Measurements from ENCODE around the gene DBH. TPM values are rescaled to one million over a fixed set of nuclear protein-coding genes. Genes with fewer than 3 reads are reported as not detected.

The DBH gene
- total RNA-seq, 3 donors from 2014 or later (not counting 1 experiment from before 2014, with no cell fraction given) = not detected

- Histone ChIP-seq H3K27me3 (ENCODE audit: control insufficient read depth, insufficient read depth, low read length) (no peaks in the 10 kb centered on the region), H3K4me3 (ENCODE audit: low read length) (no peak overlapping the region), H3K36me3 (ENCODE audit: control insufficient read depth, insufficient read depth, low read length) (no peaks in the 10 kb centered on the region), H3K27ac (ENCODE audit: low read length) (no peak overlapping the region), H3K4me1 (ENCODE audit: control insufficient read depth, insufficient read depth, low read length) (no peaks in the 10 kb centered on the region), H3K9me3 (ENCODE audit: control insufficient read depth, insufficient read depth, low read length) (no peaks in the 10 kb centered on the region)
- 93% methylated on average over 23 of the region's 23 CpGs for WGBS (ENCODE audit: insufficient coverage)
- no peak for TF ChIP-seq CTCF (IDR thresholded peaks at IDR 0.05)
- Mint-ChIP-seq H3K4me3 (no peak overlapping the region), H3K27ac (no peak overlapping the region), H3K36me3 (no peaks in the 10 kb centered on the region), H3K4me1 (no peaks in the 10 kb centered on the region), H3K27me3 (ENCODE audit: low read depth in 2 of 2) (peaks cover 11% of the 10 kb centered on the region in 2 donors), H3K9me3 (no peaks in the 10 kb centered on the region)
- ATAC-seq = no peak
- intact Hi-C loops (cut with micrococcal nuclease) = no loop called here
- DNase-seq = no peak
Measured at GRCh38 chr9:133643978-133644760, 8.0 kb downstream of the DBH start.

DNA sequence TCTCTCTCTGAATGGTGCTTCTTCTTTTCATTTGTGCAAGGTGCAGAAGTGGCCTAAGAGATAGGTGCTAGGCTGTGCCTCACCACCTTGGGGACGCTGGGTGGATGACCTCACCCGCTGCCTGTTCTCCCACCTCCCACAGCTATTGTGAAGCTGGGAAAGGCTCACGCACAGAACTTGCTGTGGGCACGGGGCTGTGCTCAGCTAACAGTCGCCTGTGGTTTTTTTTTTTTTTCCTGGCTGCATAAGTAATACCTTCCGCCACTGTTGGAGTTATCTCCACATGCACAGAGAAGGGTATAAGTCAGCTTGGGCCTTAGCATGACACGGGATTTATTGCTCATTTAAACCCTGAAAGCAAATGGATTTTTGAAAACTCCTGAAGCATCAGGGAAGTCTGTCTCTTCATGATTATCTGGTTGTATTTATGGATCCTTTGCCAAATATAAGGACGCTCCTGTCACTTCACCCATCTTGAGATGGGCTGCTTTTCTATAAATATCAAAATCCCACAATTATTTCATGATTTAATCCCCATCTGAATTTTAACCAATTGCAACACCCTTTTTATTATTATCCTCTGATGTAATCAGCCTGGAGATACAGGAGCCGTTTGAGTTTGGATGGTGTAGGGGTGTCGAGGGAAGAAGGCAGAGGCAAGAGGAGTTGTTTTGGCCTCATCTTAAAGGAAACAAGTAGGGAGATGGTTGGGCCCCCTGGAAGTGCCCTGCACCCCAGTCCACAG, 9.0 kb downstream of the DBH start:
- TF ChIP-seq CTCF (IDR thresholded peaks at IDR 0.05) = no peak
- Histone ChIP-seq H3K4me1 (ENCODE audit: control insufficient read depth, insufficient read depth, low read length) (no peaks in the 10 kb centered on the region), H3K27me3 (ENCODE audit: control insufficient read depth, insufficient read depth, low read length) (no peaks in the 10 kb centered on the region), H3K27ac (ENCODE audit: low read length) (no peak overlapping the region), H3K36me3 (ENCODE audit: control insufficient read depth, insufficient read depth, low read length) (no peaks in the 10 kb centered on the region), H3K4me3 (ENCODE audit: low read length) (no peak overlapping the region), H3K9me3 (ENCODE audit: control insufficient read depth, insufficient read depth, low read length) (no peaks in the 10 kb centered on the region)
- intact Hi-C loops (cut with micrococcal nuclease) = no loop called here
- H3K27ac Mint-ChIP-seq = no peak overlapping the region
- no peak overlapping the region for H3K4me3 Mint-ChIP-seq
- no peak for ATAC-seq
- H3K36me3 Mint-ChIP-seq = no peaks in the 10 kb centered on the region
- DNase-seq = no peak
- peaks cover 11 to 16% of the 10 kb centered on the region in 2 donors for H3K27me3 Mint-ChIP-seq (ENCODE audit: low read depth in 2 of 2)
- H3K9me3 Mint-ChIP-seq = no peaks in the 10 kb centered on the region
- 38% methylated on average over 10 of the region's 10 CpGs for WGBS (ENCODE audit: insufficient coverage)
- no peaks in the 10 kb centered on the region for H3K4me1 Mint-ChIP-seq

DNA sequence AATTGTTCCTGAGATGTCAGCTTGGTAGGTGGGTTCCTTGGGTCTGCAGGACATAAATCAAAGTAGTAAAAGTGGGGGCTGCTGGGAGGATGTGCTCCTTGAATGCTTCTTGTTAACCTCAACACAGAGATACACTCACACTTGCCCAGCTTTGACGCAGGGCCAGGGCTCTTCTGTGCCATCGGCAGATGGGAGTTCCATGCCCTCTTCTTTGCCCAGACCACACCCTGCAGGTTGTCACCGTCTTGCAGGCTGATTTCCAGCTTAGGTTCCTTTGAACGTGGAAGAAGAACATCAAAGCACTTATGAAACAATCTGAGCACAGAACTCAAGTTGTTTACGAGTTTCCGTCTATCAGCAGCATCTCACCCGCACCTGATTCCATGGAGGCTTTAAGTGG, 11.0 kb downstream of the DBH start:
- Histone ChIP-seq H3K4me3 (ENCODE audit: low read length) (no peak overlapping the region), H3K4me1 (ENCODE audit: control insufficient read depth, insufficient read depth, low read length) (no peaks in the 10 kb centered on the region), H3K36me3 (ENCODE audit: control insufficient read depth, insufficient read depth, low read length) (no peaks in the 10 kb centered on the region), H3K27ac (ENCODE audit: low read length) (no peak overlapping the region), H3K27me3 (ENCODE audit: control insufficient read depth, insufficient read depth, low read length) (no peaks in the 10 kb centered on the region), H3K9me3 (ENCODE audit: control insufficient read depth, insufficient read depth, low read length) (no peaks in the 10 kb centered on the region)
- H3K9me3 Mint-ChIP-seq = no peaks in the 10 kb centered on the region
- DNase-seq (peak in 1 of 2 donors; percentile 42), ATAC-seq (no peak)
- H3K4me3 Mint-ChIP-seq = no peak overlapping the region
- intact Hi-C loops (cut with micrococcal nuclease) = no loop called here
- no peak for TF ChIP-seq CTCF (IDR thresholded peaks at IDR 0.05)
- H3K4me1 Mint-ChIP-seq = no peaks in the 10 kb centered on the region
- H3K27me3 Mint-ChIP-seq (ENCODE audit: low read depth in 2 of 2) = peaks cover 11 to 15% of the 10 kb centered on the region in 2 donors
- WGBS (ENCODE audit: insufficient coverage) = 83% methylated on average over 7 of the region's 7 CpGs
- no peaks in the 10 kb centered on the region for H3K36me3 Mint-ChIP-seq
- no peak overlapping the region for H3K27ac Mint-ChIP-seq

All from natural killer cell (primary cell).